T-helper 1 cell treated with Interleukin-12 subunit alpha and Interleukin-12 subunit beta and Interleukin-4 antibody, amounts not matched to agents 30 ng/mL and 1 ng/mL, for 36 hours (primary cell): ENCODE results near the gene SPECC1. TPM values are rescaled to one million over a fixed set of nuclear protein-coding genes. Genes with fewer than 3 reads are reported as not detected.
"Not testable (repeated sequence)": the region's sequence is repeated elsewhere in the genome, so short reads cannot be mapped to it uniquely, and the experiment has no call there.

Experiments used
- intact Hi-C: fragments of 100-400 bp; cut with micrococcal nuclease; formaldehyde crosslinking; loops from one replicate; pipeline ENCODE4 v1.15.1; 2024
- total RNA-seq: library from RNA; stranded (reverse); gene quantifications from 2 replicates; pipeline ENCODE4 v1.2.3, GENCODE V29; 2022

The SPECC1 gene
- total RNA-seq, 1 donor from 2014 or later = 10.8 TPM

- intact Hi-C loops = loop anchor here (5.0 to 10.0 kb wide), 3 partner anchors 782 to 1123 kb away; partner anchors contain the start of genes DHRS7B, MAP2K3 and MAPK7
Measured at GRCh38 chr17:20159406-20160069, 150.4 kb downstream of the SPECC1 start.

- intact Hi-C loops = not testable (repeated sequence)
Measured at GRCh38 chr17:20165516-20165915, 156.4 kb downstream of the SPECC1 start.

GRCh38 chr17:20170085-20170484 lies 160.9 kb downstream of the SPECC1 start:
- intact Hi-C loops = no loop called here

GRCh38 chr17:20171741-20172365 lies 162.7 kb downstream of the SPECC1 start:
- intact Hi-C loops = no loop called here

GRCh38 chr17:20172376-20172775 lies 163.2 kb downstream of the SPECC1 start:
- intact Hi-C loops = no loop called here

- intact Hi-C loops = no loop called here
Measured at GRCh38 chr17:20173091-20173490, 163.9 kb downstream of the SPECC1 start.

GRCh38 chr17:20174588-20175265 lies 165.6 kb downstream of the SPECC1 start:
- intact Hi-C loops = no loop called here

GRCh38 chr17:20179041-20179440 lies 169.9 kb downstream of the SPECC1 start:
- intact Hi-C loops = no loop called here

GRCh38 chr17:20180661-20181060 lies 171.5 kb downstream of the SPECC1 start:
- intact Hi-C loops = no loop called here

GRCh38 chr17:20184181-20184580 lies 175.0 kb downstream of the SPECC1 start:
- intact Hi-C loops = no loop called here

GRCh38 chr17:20184977-20185619 lies 175.9 kb downstream of the SPECC1 start:
- intact Hi-C loops = no loop called here

- intact Hi-C loops = no loop called here
Measured at GRCh38 chr17:20187049-20187448, 177.9 kb downstream of the SPECC1 start.

GRCh38 chr17:20189302-20189701 lies 180.1 kb downstream of the SPECC1 start:
- intact Hi-C loops = no loop called here

GRCh38 chr17:20189979-20190378 lies 180.8 kb downstream of the SPECC1 start:
- intact Hi-C loops = no loop called here

GRCh38 chr17:20190605-20191004 lies 181.4 kb downstream of the SPECC1 start:
- intact Hi-C loops = no loop called here

- intact Hi-C loops = no loop called here
Measured at GRCh38 chr17:20191056-20191455, 181.9 kb downstream of the SPECC1 start.

- intact Hi-C loops = not testable (repeated sequence)
Measured at GRCh38 chr17:20196286-20196685, 187.1 kb downstream of the SPECC1 start.

- intact Hi-C loops = no loop called here
Measured at GRCh38 chr17:20197272-20197926, 188.2 kb downstream of the SPECC1 start.

- intact Hi-C loops = no loop called here
Measured at GRCh38 chr17:20200016-20200795, 191.0 kb downstream of the SPECC1 start.

- intact Hi-C loops = no loop called here
Measured at GRCh38 chr17:20200865-20201458, 191.8 kb downstream of the SPECC1 start.
